Vagina (tissue), 2 donors: Measurements from ENCODE around the gene PRKCE.

Experiments
- POLR2A ChIP-seq, 2 donors: fragments of 450-650 bp; IDR thresholded peaks; one replicate each; pipeline ENCODE4 v1.6.1; 2017; ENCODE audit warnings: antibody characterized with exemption in 2 of 2, mild to moderate bottlenecking in 2 of 2, moderate library complexity in 2 of 2
- TF ChIP-seq, protein P1 (sequence below), 3 experiments: fragments of 450-650 bp in 2 of 3; fragments of 200-600 bp in 1 of 3; sonication (generic) in 1 of 3; IDR thresholded peaks; one replicate each; pipeline ENCODE4 v1.5.1; 2017 to 2019; ENCODE audit warnings: antibody characterized with exemption in 3 of 3, mild to moderate bottlenecking in 2 of 3, moderate library complexity in 2 of 3

DNA sequence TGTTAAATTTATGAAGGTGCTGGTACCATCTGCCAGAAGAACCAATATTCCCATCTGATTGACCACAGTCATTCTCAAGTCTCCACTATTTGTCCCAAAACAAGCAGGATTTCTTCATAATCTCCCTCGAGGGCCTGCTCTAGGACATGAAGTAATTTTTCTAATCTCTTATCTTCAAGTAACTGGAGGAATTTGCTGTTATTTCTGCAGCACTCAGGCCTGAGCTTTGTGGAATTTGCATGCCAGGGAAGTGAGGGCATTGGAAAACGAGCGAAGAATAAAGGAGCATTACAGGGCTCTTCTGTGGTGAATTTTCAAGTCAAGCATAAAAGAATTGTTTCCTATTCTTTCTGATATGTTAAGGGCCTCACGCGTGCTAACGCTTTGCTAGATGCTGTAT lies 484.5 kb downstream of the PRKCE start:
- TF ChIP-seq, protein P1, sequence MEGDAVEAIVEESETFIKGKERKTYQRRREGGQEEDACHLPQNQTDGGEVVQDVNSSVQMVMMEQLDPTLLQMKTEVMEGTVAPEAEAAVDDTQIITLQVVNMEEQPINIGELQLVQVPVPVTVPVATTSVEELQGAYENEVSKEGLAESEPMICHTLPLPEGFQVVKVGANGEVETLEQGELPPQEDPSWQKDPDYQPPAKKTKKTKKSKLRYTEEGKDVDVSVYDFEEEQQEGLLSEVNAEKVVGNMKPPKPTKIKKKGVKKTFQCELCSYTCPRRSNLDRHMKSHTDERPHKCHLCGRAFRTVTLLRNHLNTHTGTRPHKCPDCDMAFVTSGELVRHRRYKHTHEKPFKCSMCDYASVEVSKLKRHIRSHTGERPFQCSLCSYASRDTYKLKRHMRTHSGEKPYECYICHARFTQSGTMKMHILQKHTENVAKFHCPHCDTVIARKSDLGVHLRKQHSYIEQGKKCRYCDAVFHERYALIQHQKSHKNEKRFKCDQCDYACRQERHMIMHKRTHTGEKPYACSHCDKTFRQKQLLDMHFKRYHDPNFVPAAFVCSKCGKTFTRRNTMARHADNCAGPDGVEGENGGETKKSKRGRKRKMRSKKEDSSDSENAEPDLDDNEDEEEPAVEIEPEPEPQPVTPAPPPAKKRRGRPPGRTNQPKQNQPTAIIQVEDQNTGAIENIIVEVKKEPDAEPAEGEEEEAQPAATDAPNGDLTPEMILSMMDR (IDR thresholded peaks at IDR 0.05): no peak
- no peak for TF ChIP-seq POLR2A (IDR thresholded peaks at IDR 0.05)
